Stomach (tissue), 19 donors: Measurements from ENCODE around the gene EPS8L3. TPM values are rescaled to one million over a fixed set of nuclear protein-coding genes. Genes with fewer than 3 reads are reported as not detected.
A peak's percentile ranks its signal among the peaks of the same experiment; 100 is the strongest.

Source experiments
- DNase-seq, 2 donors: peaks; one replicate each; pipeline versions ENCODE4 v3.0.0 to v3.0.0-alpha.2; 2013 to 2019
- H3K27ac ChIP-seq, 5 donors: fragments of 200-600 bp in 4 of 5; sonication (generic) in 4 of 5; one replicate each; pipeline ENCODE4 v1.5.1; 2013 to 2019; ENCODE audit warnings: mild to moderate bottlenecking in 1 of 5, moderate library complexity in 1 of 5
- H3K27me3 ChIP-seq, 3 donors: fragments of 200-600 bp; sonication (generic); one replicate each; pipeline ENCODE4 v1.5.1; 2017 to 2019; ENCODE audit warnings: mixed run types in 1 of 3
- H3K36me3 ChIP-seq, 4 donors: fragments of 200-600 bp; sonication (generic); 1 replicate in 3 of 4; 2 replicates in 1 of 4; pipeline ENCODE4 v1.5.1; 2016 to 2019
- H3K4me1 ChIP-seq, 4 donors: fragments of 200-600 bp; sonication (generic); one replicate each; pipeline ENCODE4 v1.5.1; 2016 to 2019
- H3K4me3 ChIP-seq, 4 donors: fragments of 200-600 bp; sonication (generic) in 3 of 4; one replicate each; pipeline ENCODE4 v1.5.1; 2016 to 2019; ENCODE audit warnings: mild to moderate bottlenecking in 1 of 4
- H3K9me3 ChIP-seq, 4 donors: fragments of 200-600 bp; sonication (generic); one replicate each; pipeline ENCODE4 v1.5.1; 2016 to 2019
- EP300 ChIP-seq: sonication (generic); formaldehyde crosslinking; IDR thresholded peaks from one replicate; pipeline ENCODE4 v1.6.1; 2017; ENCODE audit warnings: antibody characterized with exemption
- POLR2A ChIP-seq, 4 donors: fragments of 450-650 bp; IDR thresholded peaks; one replicate each; pipeline ENCODE4 v1.6.1; 2016; ENCODE audit warnings: antibody characterized with exemption in 4 of 4, control low read depth in 2 of 4, mild to moderate bottlenecking in 1 of 4, moderate library complexity in 1 of 4
- POLR2AphosphoS5 ChIP-seq, 3 donors: sonication (generic); formaldehyde crosslinking; IDR thresholded peaks; one replicate each; pipeline ENCODE4 v1.6.1; 2016; ENCODE audit warnings: antibody characterized with exemption in 3 of 3
- whole genome bisulfite sequencing, 5 donors: extraction: QIAGEN DNeasy Blood & Tissue Kit in 3 of 5; methylation state at CpG; one replicate each; pipeline versions ENCODE4 v1.1.5 to v1.1.7; 2013 to 2018; 5-methylcytosine and 5-hydroxymethylcytosine counted together
- intact Hi-C: fragments of 100-400 bp; cut with DNase I; formaldehyde crosslinking; loops from one replicate; pipeline ENCODE4 v1.15.1; 2023; ENCODE audit warnings: low total_unique reads
- long read RNA-seq, 10 donors: transcript quantifications; one replicate each; lab custom pipeline, GENCODE V29; 2026
- polyA plus RNA-seq, 3 donors: library from polyadenylated mRNA; stranded (reverse); fragments of 200-250 nt; gene quantifications; one replicate each; pipeline ENCODE4 v1.2.3, GENCODE V29; 2013
- total RNA-seq, 5 donors: library from RNA; depleted of rRNA; stranded (reverse); fragments of >200 nt; gene quantifications; one replicate each; pipeline versions ENCODE4 v1.1.0 to v1.2.3, GENCODE V29; 2014 to 2016
- TF ChIP-seq, protein P1 (sequence below), 7 experiments: fragments of 450-650 bp in 4 of 7; fragments of 200-600 bp in 3 of 7; sonication (generic) in 3 of 7; IDR thresholded peaks; one replicate each; pipeline ENCODE4 v1.5.1; 2016 to 2019; ENCODE audit warnings: antibody characterized with exemption in 7 of 7, control low read depth in 2 of 7, mild to moderate bottlenecking in 1 of 7
- donor health status: healthy with polysubstance abuse.
- donor health status: Bipolar disorder and iron deficiency.
- donor health status: healthy.

Gene EPS8L3
- total RNA-seq (100 to 1,000 TPM in 2 of 5 donors, 10 to 100 TPM in 3; 22.3 to 299 (median 85.8) TPM), polyA plus RNA-seq (10 to 100 TPM in 1 of 3 donors, 1 to 10 TPM in 2; 9.5 to 40.9 (median 9.6) TPM)
- long read RNA-seq, donor 1, partial matches to known transcripts, result 8 of 10 reads
- long read RNA-seq, donor 1, other reads (novel, unspliced or antisense), result 0 of 10 reads
- long read RNA-seq, donor 2, partial matches to known transcripts, result 19 of 22 reads
- long read RNA-seq, donor 2, other reads (novel, unspliced or antisense), result 0 of 22 reads
- long read RNA-seq, donor 3, partial matches to known transcripts, result 0 of 1 reads
- long read RNA-seq, donor 3, other reads (novel, unspliced or antisense), result 0 of 1 reads
- long read RNA-seq, donor 4, result 0 reads
- long read RNA-seq, donor 5, partial matches to known transcripts, result 0 of 2 reads
- long read RNA-seq, donor 5, other reads (novel, unspliced or antisense), result 0 of 2 reads
- long read RNA-seq, donor 6, result 0 reads
- long read RNA-seq, donor 7, partial matches to known transcripts, result 10 of 15 reads
- long read RNA-seq, donor 7, other reads (novel, unspliced or antisense), result 0 of 15 reads
- long read RNA-seq, donor 8, result 0 reads
- long read RNA-seq, donor 9, partial matches to known transcripts, result 0 of 1 reads
- long read RNA-seq, donor 9, other reads (novel, unspliced or antisense), result 0 of 1 reads
- long read RNA-seq, donor 10, partial matches to known transcripts, result 0 of 3 reads
- long read RNA-seq, donor 10, other reads (novel, unspliced or antisense), result 0 of 3 reads

- peak; percentile 80 to 92 for DNase-seq
- Histone ChIP-seq H3K36me3 (peaks cover 0 to 21% (median 6%) of the 10 kb centered on the region in 4 donors), H3K9me3 (no peaks in the 10 kb centered on the region), H3K4me3 (peak within 1 kb of the TSS in 3 of 4 donors; percentile 33 to 45 (median 36)), H3K27me3 (no peaks in the 10 kb centered on the region), H3K4me1 (peaks cover 21 to 65% (median 33%) of the 10 kb centered on the region in 4 donors), H3K27ac (peak within 1 kb of the TSS; percentile 65 to 89 (median 83))
- intact Hi-C loops, result no loop called here
- TF ChIP-seq, protein P1, sequence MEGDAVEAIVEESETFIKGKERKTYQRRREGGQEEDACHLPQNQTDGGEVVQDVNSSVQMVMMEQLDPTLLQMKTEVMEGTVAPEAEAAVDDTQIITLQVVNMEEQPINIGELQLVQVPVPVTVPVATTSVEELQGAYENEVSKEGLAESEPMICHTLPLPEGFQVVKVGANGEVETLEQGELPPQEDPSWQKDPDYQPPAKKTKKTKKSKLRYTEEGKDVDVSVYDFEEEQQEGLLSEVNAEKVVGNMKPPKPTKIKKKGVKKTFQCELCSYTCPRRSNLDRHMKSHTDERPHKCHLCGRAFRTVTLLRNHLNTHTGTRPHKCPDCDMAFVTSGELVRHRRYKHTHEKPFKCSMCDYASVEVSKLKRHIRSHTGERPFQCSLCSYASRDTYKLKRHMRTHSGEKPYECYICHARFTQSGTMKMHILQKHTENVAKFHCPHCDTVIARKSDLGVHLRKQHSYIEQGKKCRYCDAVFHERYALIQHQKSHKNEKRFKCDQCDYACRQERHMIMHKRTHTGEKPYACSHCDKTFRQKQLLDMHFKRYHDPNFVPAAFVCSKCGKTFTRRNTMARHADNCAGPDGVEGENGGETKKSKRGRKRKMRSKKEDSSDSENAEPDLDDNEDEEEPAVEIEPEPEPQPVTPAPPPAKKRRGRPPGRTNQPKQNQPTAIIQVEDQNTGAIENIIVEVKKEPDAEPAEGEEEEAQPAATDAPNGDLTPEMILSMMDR (IDR thresholded peaks at IDR 0.05), result no peak
- TF ChIP-seq POLR2A (IDR thresholded peaks at IDR 0.05), result peak in 1 of 4 donors; percentile 41
- no peak for TF ChIP-seq EP300
- TF ChIP-seq POLR2AphosphoS5 (IDR thresholded peaks at IDR 0.05), result peak in 2 of 3 donors; percentile 80 to 81
- WGBS, 5 donors, result 31 to 76% (median 42%) methylated on average over 4 to 11 of the region's 11 CpGs
These were observed at the start of gene EPS8L3 for GRCh38 chr1:109763646-109764415. EPS8L3 (minus strand) TSS chr1:109763923; CDS start chr1:109761749, 2,174 bp downstream.

GRCh38 chr1:109812691-109813393 lies 49.1 kb upstream of the EPS8L3 start:
- WGBS, 5 donors, result 63 to 80% (median 65%) methylated on average over 1 of the region's 1 CpG
- H3K27ac ChIP-seq, result no peak overlapping the region
- TF ChIP-seq POLR2AphosphoS5 (IDR thresholded peaks at IDR 0.05) (no peak), POLR2A (IDR thresholded peaks at IDR 0.05) (no peak), EP300 (no peak)
- TF ChIP-seq, protein P1 (IDR thresholded peaks at IDR 0.05), result no peak
- no peaks in the 10 kb centered on the region for H3K27me3 ChIP-seq
- intact Hi-C loops, result no loop called here
- no peak overlapping the region for H3K4me3 ChIP-seq
- no peak for DNase-seq
- no peaks in the 10 kb centered on the region for H3K36me3 ChIP-seq
- H3K4me1 ChIP-seq, result peaks cover 0 to 16% (median 2%) of the 10 kb centered on the region in 4 donors
- peaks cover 5 to 7% (median 5%) of the 10 kb centered on the region in 4 donors for H3K9me3 ChIP-seq

- intact Hi-C loops, result no loop called here
- H3K36me3 ChIP-seq, result no peaks in the 10 kb centered on the region
- 93 to 99% (median 98%) methylated on average over 6 of the region's 6 CpGs for WGBS, 5 donors
- H3K27me3 ChIP-seq, result no peaks in the 10 kb centered on the region
- no peak overlapping the region for H3K4me3 ChIP-seq
- DNase-seq, result no peak
- no peak overlapping the region for H3K27ac ChIP-seq
- no peaks in the 10 kb centered on the region for H3K9me3 ChIP-seq
- TF ChIP-seq POLR2AphosphoS5 (IDR thresholded peaks at IDR 0.05), result no peak
- TF ChIP-seq POLR2A (IDR thresholded peaks at IDR 0.05), result no peak
- TF ChIP-seq, protein P1 (IDR thresholded peaks at IDR 0.05), result no peak
- TF ChIP-seq EP300, result no peak
- peaks cover 1 to 31% (median 23%) of the 10 kb centered on the region in 4 donors for H3K4me1 ChIP-seq
These were observed 45.0 kb upstream of the EPS8L3 start for GRCh38 chr1:109808703-109809102.
